Skeletal muscle satellite cell (primary cell): Measurements from ENCODE around the gene UBIAD1.
"Not testable (repeated sequence)": the region's sequence is repeated elsewhere in the genome, so short reads cannot be mapped to it uniquely, and the experiment has no call there.

ENCODE experiments used
- H3K27me3 ChIP-seq: 2 replicates; pipeline ENCODE4 v1.7.0; 2013; ENCODE audit warnings: low read length; ENCODE audit not compliant: control insufficient read depth, insufficient read depth
- H3K36me3 ChIP-seq: 2 replicates; pipeline ENCODE4 v1.7.0; 2013; ENCODE audit warnings: mild to moderate bottlenecking, control low read depth, low read length; ENCODE audit not compliant: insufficient read depth
- H3K4me1 ChIP-seq: 2 replicates; pipeline ENCODE4 v1.7.0; 2013; ENCODE audit warnings: low read length; ENCODE audit not compliant: control insufficient read depth, insufficient read depth
- H3K4me2 ChIP-seq: 2 replicates; pipeline ENCODE4 v1.7.0; 2013; ENCODE audit warnings: mild to moderate bottlenecking, low read length
- H3K4me3 ChIP-seq: 2 replicates; pipeline ENCODE4 v1.7.0; 2013; ENCODE audit warnings: low read length
- H3K9ac ChIP-seq: 2 replicates; pipeline ENCODE4 v1.7.0; 2013; ENCODE audit warnings: mild to moderate bottlenecking, low read depth, low read length, moderate library complexity
- H3K9me3 ChIP-seq: replicated peaks from 2 replicates; pipeline ENCODE4 v1.7.0; 2013; ENCODE audit warnings: mild to moderate bottlenecking, control low read depth, low read length

UBIAD1 gene

DNA sequence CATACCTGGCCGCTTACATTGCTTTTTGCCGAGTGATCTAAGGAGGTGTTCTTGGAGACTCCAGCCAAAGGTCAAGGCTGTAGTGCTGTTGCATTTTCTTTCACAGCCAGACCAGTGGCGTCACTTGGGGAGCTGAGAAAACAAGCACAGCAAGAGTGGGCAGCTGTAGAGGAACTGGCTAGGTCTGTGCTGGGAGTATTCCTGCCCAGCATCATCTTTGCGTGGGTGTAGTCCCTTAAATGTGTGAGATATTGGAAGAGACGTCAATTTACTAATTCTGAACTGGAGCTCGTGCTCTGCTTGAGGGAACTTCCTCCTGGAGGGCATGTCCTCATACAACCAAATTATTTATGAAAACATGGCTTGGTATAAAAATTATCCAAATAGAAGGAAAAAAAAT lies 10.2 kb downstream of the UBIAD1 start:
- Histone ChIP-seq H3K27me3 (no peaks in the 10 kb centered on the region), H3K4me2 (no peak overlapping the region), H3K36me3 (peaks cover 3% of the 10 kb centered on the region), H3K9ac (no peak overlapping the region), H3K9me3 (no peaks in the 10 kb centered on the region), H3K4me1 (peaks cover 19% of the 10 kb centered on the region), H3K4me3 (no peak overlapping the region)

DNA sequence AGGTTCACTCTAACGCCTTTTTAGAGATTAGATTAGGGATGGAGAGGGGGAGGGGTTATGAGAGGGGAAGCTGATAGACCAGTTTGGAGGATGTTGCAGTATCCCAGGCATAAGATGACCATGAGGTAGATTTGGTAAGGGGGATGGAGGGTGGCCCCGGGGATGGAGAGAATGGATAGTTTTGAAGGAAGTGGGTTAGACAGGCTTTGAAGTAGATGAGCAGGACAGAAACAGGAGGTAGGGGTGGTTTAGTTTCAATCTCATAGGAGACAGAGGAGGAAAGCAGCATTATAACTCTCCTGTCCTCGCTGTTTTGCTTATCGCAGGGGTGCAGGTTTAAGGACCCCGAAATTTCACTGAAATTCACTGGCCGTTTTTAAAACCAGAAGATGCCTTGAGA lies 11.8 kb downstream of the UBIAD1 start:
- H3K4me1 ChIP-seq, result peaks cover 19% of the 10 kb centered on the region
- H3K36me3 ChIP-seq, result no peaks in the 10 kb centered on the region
- no peaks in the 10 kb centered on the region for H3K9me3 ChIP-seq

DNA sequence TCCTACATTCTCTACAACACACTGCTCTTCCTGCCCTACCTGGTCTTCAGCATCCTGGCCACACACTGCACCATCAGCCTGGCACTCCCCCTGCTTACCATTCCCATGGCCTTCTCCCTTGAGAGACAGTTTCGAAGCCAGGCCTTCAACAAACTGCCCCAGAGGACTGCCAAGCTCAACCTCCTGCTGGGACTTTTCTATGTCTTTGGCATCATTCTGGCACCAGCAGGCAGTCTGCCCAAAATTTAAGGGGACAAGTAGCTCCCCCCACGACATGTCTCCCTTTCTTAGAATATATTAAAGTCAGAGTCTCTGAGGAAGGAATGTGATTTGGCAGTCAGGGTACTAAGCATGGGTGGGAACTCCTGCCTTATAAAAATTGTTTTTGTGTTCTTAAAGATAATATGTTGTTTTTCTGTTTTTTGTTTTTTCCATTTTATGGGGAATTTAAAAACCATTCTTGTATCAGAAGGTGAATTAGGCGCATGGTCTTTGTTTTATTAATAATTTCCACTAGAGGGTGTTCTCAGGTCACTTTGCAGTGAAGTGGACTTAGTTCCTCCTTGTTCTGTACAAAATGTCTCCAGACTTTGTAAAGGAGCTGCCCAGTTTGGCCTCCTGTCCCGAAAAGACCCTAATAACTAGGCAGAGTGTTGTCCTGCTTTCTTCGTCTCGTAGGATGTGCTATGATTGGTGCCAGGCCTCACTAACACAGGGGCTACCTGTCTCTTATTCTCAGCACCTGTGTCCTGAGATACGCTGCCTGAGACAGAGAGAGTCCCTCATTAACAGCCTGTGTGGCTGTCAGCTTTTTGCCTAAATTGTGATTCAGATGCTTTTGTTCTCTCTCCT lies 13.1 kb downstream of the UBIAD1 start:
- no peak overlapping the region for H3K9ac ChIP-seq
- H3K4me2 ChIP-seq, result peak overlapping the region; percentile 5
- H3K4me3 ChIP-seq, result no peak overlapping the region
- peaks cover 3% of the 10 kb centered on the region for H3K36me3 ChIP-seq
- no peaks in the 10 kb centered on the region for H3K27me3 ChIP-seq
- H3K9me3 ChIP-seq, result no peaks in the 10 kb centered on the region
- peaks cover 19% of the 10 kb centered on the region for H3K4me1 ChIP-seq

More for the DNA sequence above, 11.8 kb downstream of the UBIAD1 start:
- Histone ChIP-seq H3K27me3 (no peaks in the 10 kb centered on the region), H3K4me3 (no peak overlapping the region), H3K4me2 (no peak overlapping the region), H3K9ac (no peak overlapping the region)

DNA sequence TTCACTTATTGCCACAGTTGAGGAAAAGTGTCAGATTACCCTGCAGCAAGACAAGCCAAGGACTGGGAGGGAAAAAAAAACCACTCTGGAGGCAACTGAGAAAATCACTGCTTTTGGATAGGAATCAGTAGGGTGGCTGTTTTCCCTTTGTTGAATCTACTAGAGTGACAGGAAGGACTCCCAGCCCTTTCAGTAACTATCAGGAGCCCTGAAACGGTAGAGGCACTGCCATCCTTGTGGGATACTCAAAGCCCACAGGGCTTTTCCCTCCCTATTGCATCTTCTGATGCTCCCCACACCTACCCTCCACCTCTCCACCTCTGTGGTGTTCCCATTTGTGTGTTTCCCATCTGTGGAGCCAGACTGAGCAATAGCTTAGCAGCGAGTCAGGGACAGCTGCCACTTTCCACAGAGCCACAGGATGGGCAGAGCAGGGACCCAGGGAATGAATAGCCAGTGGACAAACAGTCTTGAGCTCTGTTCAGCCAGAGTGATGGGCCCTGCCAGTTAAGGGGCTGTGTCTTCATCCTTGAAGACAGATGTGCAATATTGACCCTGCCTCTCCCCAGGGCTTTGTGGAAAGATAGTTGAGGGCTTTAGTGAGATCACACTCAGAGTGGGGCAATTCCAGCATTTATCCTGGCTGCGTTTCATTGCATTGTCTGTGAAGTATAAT lies 13.9 kb downstream of the UBIAD1 start:
- Histone ChIP-seq H3K27me3 (no peaks in the 10 kb centered on the region), H3K4me2 (peak overlapping the region; percentile 5), H3K4me1 (peaks cover 13% of the 10 kb centered on the region), H3K36me3 (peaks cover 3% of the 10 kb centered on the region), H3K4me3 (no peak overlapping the region), H3K9ac (no peak overlapping the region), H3K9me3 (no peaks in the 10 kb centered on the region)

DNA sequence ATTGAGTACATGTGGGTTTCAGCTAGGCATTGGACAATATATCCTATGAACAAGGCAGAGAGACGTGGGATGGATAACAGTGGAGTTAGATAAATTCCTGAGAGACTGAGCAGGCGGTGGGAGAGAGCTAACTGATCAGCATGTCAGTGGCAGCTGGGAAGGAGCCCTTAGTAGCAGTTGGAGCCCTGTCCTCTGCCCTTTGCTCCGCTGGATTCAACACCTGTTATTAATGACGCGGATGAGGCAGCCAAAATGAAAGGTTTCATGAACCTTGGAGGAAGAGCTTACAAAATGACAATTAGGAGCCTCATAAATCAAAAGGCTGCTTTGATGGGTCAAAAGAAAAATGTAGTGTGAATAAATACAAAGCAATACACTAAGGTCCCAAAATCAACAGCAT lies 16.1 kb downstream of the UBIAD1 start:
- Histone ChIP-seq H3K9ac (no peak overlapping the region), H3K4me1 (peaks cover 11% of the 10 kb centered on the region), H3K9me3 (no peaks in the 10 kb centered on the region), H3K36me3 (peaks cover 3% of the 10 kb centered on the region), H3K27me3 (no peaks in the 10 kb centered on the region), H3K4me2 (no peak overlapping the region), H3K4me3 (no peak overlapping the region)

DNA sequence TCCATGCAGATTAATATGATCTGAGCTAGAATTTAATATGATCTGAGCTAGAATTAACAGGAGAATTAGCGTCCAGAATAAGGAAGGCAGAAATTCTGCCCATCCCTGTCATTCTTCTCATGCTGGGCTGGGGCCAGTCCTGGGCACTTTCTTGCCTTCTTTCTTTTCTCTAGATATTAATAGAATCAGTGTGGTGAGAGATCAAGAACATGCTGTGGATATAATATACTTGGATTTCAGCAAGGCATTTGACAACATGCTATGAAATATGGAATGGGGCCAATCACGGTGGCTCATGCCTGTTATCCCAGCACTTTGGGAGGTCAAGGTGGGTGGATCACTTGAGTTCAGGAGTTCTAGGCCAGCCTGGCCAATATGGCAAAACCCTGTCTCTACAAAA lies 18.1 kb downstream of the UBIAD1 start:
- H3K4me2 ChIP-seq, result no peak overlapping the region
- H3K9ac ChIP-seq, result no peak overlapping the region
- peaks cover 11% of the 10 kb centered on the region for H3K4me1 ChIP-seq
- H3K4me3 ChIP-seq, result no peak overlapping the region
- H3K27me3 ChIP-seq, result no peaks in the 10 kb centered on the region
- H3K36me3 ChIP-seq, result peaks cover 3% of the 10 kb centered on the region
- H3K9me3 ChIP-seq, result no peaks in the 10 kb centered on the region

DNA sequence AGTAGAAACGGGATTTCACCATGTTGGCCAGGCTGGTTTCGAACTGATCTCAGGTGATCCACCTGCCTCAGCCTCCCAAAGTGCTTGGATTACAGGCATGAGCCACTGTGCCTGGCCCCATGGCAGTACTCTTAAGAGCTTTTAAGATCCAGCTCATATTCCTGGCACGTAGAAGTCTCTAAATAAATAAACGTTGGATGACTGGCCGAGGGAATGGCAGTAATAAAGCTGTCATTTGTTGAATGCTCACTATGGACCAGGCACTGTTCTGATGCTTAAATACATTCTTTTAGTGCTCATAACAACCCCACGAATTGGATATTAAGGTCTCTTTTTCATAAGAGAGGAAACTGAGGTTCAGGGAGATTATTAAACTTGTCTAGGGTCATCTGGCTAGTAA lies 20.9 kb downstream of the UBIAD1 start:
- peaks cover 3% of the 10 kb centered on the region for H3K36me3 ChIP-seq
- H3K4me1 ChIP-seq, result peaks cover 4% of the 10 kb centered on the region
- no peak overlapping the region for H3K9ac ChIP-seq
- H3K27me3 ChIP-seq, result no peaks in the 10 kb centered on the region
- no peak overlapping the region for H3K4me2 ChIP-seq
- H3K9me3 ChIP-seq, result no peaks in the 10 kb centered on the region
- H3K4me3 ChIP-seq, result no peak overlapping the region

DNA sequence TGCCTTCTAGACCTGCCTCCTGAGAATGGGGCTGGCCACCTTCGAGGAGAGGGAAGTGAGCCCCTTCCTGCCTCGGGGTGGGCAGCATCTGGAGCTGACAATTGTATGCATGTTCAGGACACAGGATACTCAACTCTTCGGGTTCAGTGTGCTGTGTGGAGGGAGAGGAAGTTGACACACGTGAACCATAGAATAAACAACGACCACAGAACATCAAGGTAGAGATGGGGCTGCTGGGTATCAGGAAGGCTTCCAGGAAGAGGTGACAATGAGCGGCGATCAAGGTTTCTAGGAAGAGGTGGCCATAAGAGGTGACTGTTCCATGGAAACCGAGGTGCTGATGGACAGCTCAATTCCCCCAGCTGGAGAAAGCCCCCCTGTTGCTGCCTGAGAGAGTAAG lies 22.0 kb downstream of the UBIAD1 start:
- no peak overlapping the region for H3K9ac ChIP-seq

DNA sequence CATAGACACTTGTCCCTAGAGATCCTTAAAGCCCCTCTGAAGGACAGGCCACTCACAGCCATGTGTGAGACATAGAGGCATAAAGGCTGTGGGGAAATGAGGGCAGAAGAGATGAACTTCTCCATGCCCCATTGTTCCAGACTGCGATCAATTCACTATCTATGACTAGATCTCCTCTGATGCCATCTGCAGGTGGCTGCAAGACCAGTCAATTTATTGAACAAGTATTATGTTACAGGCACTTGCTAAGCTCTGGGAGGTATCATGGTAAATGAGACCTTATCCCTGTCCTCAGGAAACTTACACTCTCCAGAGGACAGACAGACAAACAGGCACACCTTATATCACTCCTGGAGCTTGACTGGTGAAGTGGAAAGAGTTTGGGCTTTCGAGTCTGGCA lies 22.9 kb downstream of the UBIAD1 start:
- Histone ChIP-seq H3K27me3 (no peaks in the 10 kb centered on the region), H3K9me3 (no peaks in the 10 kb centered on the region), H3K4me2 (no peak overlapping the region), H3K4me3 (no peak overlapping the region), H3K9ac (no peak overlapping the region), H3K36me3 (no peaks in the 10 kb centered on the region), H3K4me1 (peaks cover 4% of the 10 kb centered on the region)

More for the DNA sequence above, 22.0 kb downstream of the UBIAD1 start:
- Histone ChIP-seq H3K4me3 (no peak overlapping the region), H3K9me3 (no peaks in the 10 kb centered on the region), H3K4me1 (peaks cover 4% of the 10 kb centered on the region), H3K4me2 (no peak overlapping the region), H3K27me3 (no peaks in the 10 kb centered on the region), H3K36me3 (peaks cover 3% of the 10 kb centered on the region)

DNA sequence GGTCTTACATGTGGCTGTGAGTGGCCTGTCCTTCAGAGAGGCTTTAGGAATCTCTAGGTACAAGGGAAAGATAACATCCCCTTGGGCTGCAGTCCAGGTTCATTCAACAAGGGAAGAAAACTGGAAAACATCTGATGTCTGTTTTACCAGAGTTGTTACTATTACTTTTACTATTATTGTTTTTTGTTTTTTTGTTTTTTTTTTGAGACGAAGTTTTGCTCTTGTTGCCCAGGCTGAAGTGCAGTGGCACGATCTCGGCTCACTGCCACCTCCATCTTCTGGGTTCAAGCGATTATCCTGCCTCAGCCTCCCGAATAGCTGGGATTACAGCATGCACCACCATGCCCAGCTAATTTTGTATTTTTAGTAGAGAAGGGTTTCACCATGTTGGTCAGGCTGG lies 24.8 kb downstream of the UBIAD1 start:
- not testable (repeated sequence) for H3K36me3 ChIP-seq, H3K4me2 ChIP-seq, H3K27me3 ChIP-seq, H3K4me1 ChIP-seq, H3K9ac ChIP-seq, H3K9me3 ChIP-seq, H3K4me3 ChIP-seq

DNA sequence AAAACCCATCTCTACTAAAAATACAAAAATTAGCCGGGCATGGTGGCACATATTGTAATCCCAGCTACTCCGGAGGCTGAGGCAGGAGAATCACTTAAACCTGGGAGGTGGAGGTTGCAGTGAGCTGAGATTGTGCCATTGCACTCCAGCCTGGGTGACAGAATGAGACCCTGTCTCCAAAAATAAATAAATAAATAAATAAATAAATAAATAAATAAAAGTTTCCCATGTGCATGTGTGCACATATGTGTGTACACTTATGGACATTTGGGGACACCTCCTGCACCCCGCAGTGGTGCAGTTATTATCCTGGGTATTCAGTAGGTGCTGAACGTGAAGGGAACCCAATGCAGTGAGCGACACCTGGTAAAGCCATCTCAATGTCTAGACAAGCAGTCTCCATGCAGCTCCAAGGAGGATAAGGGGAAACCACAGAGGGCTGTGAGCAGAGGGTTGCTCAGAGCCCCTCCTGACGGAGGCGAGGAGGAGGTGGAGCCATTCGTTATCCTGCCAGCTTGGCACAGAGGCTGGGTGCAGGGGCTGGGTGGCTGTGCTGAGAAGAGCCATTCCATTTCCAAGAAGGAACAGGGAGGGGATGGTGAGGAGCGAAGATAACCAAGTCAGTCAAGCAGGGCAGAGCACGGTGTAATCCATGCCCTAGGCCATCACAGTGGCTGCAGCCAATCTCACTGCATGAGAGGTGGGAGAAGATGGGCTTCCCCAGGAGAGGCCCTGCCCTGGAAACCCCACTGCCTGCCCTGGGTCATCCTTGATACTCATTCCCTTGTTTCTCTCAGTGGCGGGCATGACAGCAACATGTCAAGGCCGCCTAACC lies 25.6 kb downstream of the UBIAD1 start:
- no peak overlapping the region for H3K4me2 ChIP-seq
- H3K4me3 ChIP-seq, result no peak overlapping the region
- H3K9me3 ChIP-seq, result no peaks in the 10 kb centered on the region
- H3K27me3 ChIP-seq, result no peaks in the 10 kb centered on the region
- H3K4me1 ChIP-seq, result no peaks in the 10 kb centered on the region
- no peaks in the 10 kb centered on the region for H3K36me3 ChIP-seq
- H3K9ac ChIP-seq, result no peak overlapping the region
